H1 (cell line): ENCODE results near the gene PRKAR1B. TPM values are rescaled to one million over a fixed set of nuclear protein-coding genes. Genes with fewer than 3 reads are reported as not detected.

Experiments
- EGR1 ChIP-seq: IDR thresholded peaks from 2 replicates; pipeline ENCODE4 v1.6.1; 2011; ENCODE audit warnings: low read depth, low read length, borderline replicate concordance
- RBBP5 ChIP-seq: IDR thresholded peaks from 2 replicates; pipeline ENCODE4 v1.7.1; 2012; ENCODE audit warnings: low read depth, mild to moderate bottlenecking, inconsistent platforms, low read length, moderate library complexity, borderline replicate concordance
- polyA plus RNA-seq, 7 experiments: library from polyadenylated mRNA; depleted of rRNA in 3 of 7; stranded (reverse) in 5 of 7; unstranded in 2 of 7; fragments of >200 nt in 5 of 7; fragments of 200-250 nt in 2 of 7; gene quantifications; 1 replicate in 5 of 7; 2 replicates in 1 of 7; 4 replicates in 1 of 7; pipeline versions ENCODE4 v1.2.1 to v1.2.3, GENCODE V29; 2011 to 2013; ENCODE audit warnings: missing spikeins in 2 of 7, mixed read lengths in 2 of 7
- total RNA-seq: library from RNA; stranded (reverse); fragmentation: NEBNext Ultra II Directional; extraction: Animal tissue kit (Norgen Biotek cat#: 25700); gene quantifications from 2 replicates; pipeline ENCODE4 v1.2.1, GENCODE V29; 2021

The PRKAR1B gene
- total and polyA plus RNA-seq, 2 of the 8 experiments (the other 6 are each of a cell fraction or from before 2014, with no cell fraction given), result 12.3 to 55.7 TPM

DNA sequence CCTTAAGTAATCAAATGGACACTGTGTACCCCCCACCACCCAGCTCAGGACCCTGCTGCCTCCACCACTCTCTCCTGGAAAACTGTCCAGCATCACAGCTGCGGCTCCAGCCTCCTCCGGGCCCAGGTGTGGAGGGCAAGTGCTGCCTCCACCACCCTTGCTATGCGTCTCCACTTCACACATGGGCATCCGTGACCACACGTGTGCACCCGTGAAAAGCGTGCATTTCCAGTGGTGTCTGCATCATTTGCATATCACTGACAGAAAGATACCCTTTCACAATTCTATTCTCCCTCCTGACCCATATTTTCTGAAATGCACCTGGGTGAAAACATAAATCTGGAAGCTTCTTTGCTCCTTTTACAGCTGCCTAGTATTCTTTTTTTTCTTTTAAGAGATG, 117.7 kb downstream of the PRKAR1B start (continued):
- TF ChIP-seq EGR1, result no peak
- TF ChIP-seq RBBP5, result no peak
